Coronary artery (tissue), 2 donors: ENCODE data around the gene ZBED5.

Experiments
- DNase-seq: peaks from one replicate; pipeline ENCODE4 v3.0.0-alpha.2; 2017; ENCODE audit warnings: low spot score
- H3K27ac ChIP-seq, 2 donors: fragments of 200-600 bp; sonication (generic); one replicate each; pipeline ENCODE4 v1.5.1; 2016 to 2019
- H3K4me3 ChIP-seq: fragments of 200-600 bp; sonication (generic); 2 replicates; pipeline ENCODE4 v1.5.1; 2016; ENCODE audit warnings: mild to moderate bottlenecking, moderate library complexity
- CTCF ChIP-seq: fragments of 200-600 bp; sonication (generic); IDR thresholded peaks from one replicate; pipeline ENCODE4 v1.5.1; 2019; ENCODE audit warnings: antibody characterized with exemption

ZBED5 gene

GRCh38 chr11:10818594-10818993 lies 39.3 kb downstream of the ZBED5 start:
- Histone ChIP-seq H3K27ac (no peak overlapping the region), H3K4me3 (no peak overlapping the region)
- no peak for TF ChIP-seq CTCF
- DNase-seq = no peak

GRCh38 chr11:10813945-10814344 lies 43.9 kb downstream of the ZBED5 start:
- H3K27ac ChIP-seq = no peak overlapping the region
- no peak for DNase-seq
- TF ChIP-seq CTCF = no peak
- no peak overlapping the region for H3K4me3 ChIP-seq

- DNase-seq = no peak
- Histone ChIP-seq H3K4me3 (peak overlapping the region; percentile 76), H3K27ac (peak overlapping the region; percentile 93 to 94)
- TF ChIP-seq CTCF = no peak
These were observed 48.3 kb downstream of the ZBED5 start for GRCh38 chr11:10809373-10810160.

- peak within 1 kb of the TSS; percentile 93 to 94 for H3K27ac ChIP-seq
- DNase-seq = peak; percentile 99
- no peak for TF ChIP-seq CTCF
- peak within 1 kb of the TSS; percentile 76 for H3K4me3 ChIP-seq
These were observed 49.1 kb downstream of the ZBED5 start, which contains the start of gene EIF4G2 for GRCh38 chr11:10808553-10809372. Gene EIF4G2, minus strand, starts transcription at chr11:10808926.

- Histone ChIP-seq H3K27ac (peak overlapping the region; percentile 93 to 94), H3K4me3 (peak overlapping the region; percentile 76)
- TF ChIP-seq CTCF = no peak
- no peak for DNase-seq
These were observed 49.7 kb downstream of the ZBED5 start for GRCh38 chr11:10808235-10808552.

GRCh38 chr11:10807493-10808234 lies 50.2 kb downstream of the ZBED5 start:
- peak overlapping the region; percentile 76 for H3K4me3 ChIP-seq
- DNase-seq = peak; percentile 86
- peak overlapping the region; percentile 93 to 94 for H3K27ac ChIP-seq
- no peak for TF ChIP-seq CTCF
